ENCODE data around the gene PIGV. TPM values are rescaled to one million over a fixed set of nuclear protein-coding genes. Genes with fewer than 3 reads are reported as not detected.

The PIGV gene
- 3.9 TPM for total RNA-seq
- long read RNA-seq, partial matches to known transcripts = 1 of 10 reads
- long read RNA-seq, other reads (novel, unspliced or antisense) = 5 of 10 reads

DNA sequence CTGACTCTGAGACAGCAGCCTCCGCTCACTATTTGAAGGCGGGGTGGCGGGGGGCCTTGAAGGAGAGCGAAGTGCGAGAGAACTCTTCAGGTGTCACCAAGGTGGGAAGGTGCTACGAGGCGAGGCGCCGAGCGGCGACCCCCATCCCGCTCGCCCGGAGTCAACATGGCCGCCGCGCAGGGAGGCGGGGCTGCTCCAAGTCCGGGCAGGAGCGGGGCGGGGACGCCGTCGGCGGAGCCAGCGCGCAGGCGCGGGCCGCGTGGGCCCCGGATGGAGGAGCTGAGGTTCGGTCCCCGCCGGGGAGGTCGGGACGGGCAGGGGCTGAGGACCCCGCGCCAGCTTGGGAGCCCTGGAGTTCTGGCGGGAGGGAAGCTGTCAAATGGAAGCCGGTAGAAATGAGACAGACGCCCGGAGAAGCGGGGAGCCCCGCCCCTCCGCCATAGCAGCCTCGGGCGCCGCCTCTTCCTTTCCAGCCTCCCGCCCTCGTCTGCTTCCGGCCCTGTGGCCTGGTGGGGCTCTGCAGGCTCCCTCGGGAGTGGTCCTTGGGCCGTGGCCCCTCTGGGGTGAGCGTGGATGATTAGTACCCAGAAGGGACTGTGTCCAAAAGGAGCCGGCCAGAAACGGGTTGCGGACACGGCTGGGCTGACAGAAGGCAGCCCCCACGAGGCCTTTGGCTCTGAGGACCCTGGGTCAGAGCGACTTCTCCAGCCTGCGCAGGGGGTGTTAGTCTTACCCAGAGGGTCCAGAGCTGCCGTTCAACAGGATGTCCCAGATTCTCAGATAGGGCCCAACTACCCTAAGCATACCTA, at the start of gene PIGV:
PIGV (plus strand) TSS at position 245 of the 809 bp plus-strand sequence. CDS start 2,866 bp downstream, outside the sequence.
- peak; percentile 93 for DNase-seq (ENCODE audit: low spot score)
- intact Hi-C loops (cut with DNase I) = loop anchor here (1.0 to 2.0 kb wide), 3 partner anchors 37 to 93 kb away; no protein-coding TSS in a partner anchor

DNA sequence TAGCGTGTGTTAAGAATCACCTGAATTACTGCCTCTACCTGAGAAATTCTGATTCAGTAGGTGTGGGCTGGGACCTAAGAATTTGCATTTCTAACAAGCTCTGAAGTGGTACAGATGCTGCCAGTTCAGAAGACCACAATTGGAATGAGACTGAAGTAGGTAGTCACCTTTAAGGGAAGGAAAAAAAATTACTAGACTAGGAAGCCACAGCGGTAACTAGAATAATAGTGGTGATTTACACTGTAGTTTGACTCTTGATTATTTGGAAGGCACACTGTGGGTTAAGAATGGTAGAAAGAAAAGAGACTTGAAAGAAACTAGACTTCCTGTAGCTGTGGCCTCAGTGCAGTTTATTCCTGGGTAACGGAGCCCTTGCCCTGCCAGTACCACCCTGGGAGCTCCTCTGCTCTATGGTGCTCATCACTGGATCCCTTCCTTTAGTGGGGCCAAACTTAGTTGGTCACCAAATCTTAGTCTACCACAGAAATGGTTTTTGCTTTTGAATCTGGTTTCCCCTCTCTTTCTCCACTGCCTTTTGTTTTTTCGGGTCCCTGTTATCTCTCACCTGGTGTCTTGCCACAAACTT, 48.3 kb upstream of the PIGV start:
- DNase-seq (ENCODE audit: low spot score) = no peak
- intact Hi-C loops (cut with DNase I) = no loop called here

DNA sequence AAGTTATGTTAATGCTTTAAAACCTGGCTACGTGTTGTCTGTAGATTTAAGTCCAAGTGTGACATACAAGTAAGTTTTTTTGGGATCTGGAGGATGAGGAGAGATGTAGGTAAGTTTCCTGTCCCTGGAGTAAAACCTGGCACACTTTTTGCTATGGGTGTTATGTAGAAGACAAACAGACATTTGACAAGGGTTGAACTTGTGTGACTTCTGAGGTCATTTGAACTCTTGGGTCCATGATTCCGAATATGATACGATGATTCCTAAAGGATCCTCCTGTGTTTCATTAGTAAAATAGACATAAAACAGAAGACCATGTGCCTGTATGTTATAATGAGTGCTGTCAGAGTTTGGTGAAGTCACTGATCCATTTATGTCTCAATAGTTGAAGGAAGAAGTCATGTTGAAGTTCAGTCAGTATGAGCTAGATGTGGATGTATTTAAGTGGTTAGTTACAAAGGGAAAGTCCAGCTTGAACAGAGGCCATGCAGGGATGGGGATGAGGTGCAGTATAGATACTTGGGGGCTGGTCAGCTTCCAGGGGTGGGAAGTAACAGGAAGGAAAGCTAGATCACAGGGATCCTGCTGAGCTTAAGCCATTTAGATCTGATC, 47.6 kb upstream of the PIGV start:
- intact Hi-C loops (cut with DNase I) = loop anchor here (5.0 kb wide), 2 partner anchors 42 to 48 kb away; no protein-coding TSS in a partner anchor
- no peak for DNase-seq (ENCODE audit: low spot score)

DNA sequence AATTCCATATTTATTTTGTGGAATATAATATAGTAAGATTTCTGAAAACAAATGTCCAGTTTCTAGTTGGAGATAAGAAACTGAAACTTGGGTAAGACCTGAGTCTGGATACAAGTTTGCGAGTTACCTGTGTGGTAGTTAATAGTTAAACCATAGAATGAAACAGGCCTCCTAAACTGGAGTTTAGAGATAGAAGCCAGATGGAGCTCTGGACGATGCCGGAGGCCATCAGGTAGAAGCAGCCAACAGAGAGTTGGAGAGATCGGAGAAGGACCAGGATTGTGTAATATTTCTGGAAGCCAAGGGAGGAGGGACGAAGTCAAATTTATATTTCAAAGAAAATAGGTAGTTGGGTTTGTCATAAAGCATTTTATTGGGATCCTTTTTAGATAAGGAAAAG, 46.8 kb upstream of the PIGV start:
- no peak for DNase-seq (ENCODE audit: low spot score)
- intact Hi-C loops (cut with DNase I) = loop anchor here (5.0 kb wide), 2 partner anchors 41 to 49 kb away; no protein-coding TSS in a partner anchor

DNA sequence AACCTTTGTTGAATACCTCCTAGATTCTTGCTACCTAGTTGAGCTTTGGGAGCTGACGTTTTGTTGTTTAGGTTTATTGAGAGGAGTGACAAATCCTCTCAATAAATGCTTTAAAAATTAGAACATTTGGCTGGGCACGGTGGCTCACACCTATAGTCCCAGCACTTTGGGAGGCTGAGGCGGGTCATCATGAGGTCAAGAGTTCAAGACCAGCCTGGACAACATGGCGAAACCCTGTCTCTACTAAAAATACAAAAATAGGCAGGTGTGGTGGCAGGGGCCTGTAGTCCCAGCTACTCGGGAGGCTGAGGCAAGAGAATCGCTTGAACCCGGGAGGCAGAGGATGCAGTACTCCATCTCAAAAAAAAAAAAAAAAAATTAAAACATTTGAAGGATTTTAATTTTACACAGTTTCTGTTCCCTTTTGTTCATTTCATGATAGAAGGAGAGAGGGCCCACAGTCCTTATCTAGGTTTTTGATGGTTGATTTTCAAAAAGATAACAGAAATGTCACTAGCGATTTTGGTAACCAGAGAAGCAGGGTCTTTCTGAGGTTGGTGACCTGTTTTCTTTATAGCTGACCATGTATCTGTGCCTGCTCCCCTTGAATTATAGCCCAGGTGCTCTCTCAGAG, 44.2 kb upstream of the PIGV start:
- no peak for DNase-seq (ENCODE audit: low spot score)
- intact Hi-C loops (cut with DNase I) = loop anchor here (2.0 to 5.0 kb wide), 3 partner anchors 21 to 51 kb away; no protein-coding TSS in a partner anchor

- intact Hi-C loops (cut with DNase I) = loop anchor here (2.0 to 5.0 kb wide), 3 partner anchors 22 to 52 kb away; no protein-coding TSS in a partner anchor
- DNase-seq (ENCODE audit: low spot score) = peak; percentile 91
Observed at GRCh38 chr1:26744075-26744959, 43.4 kb upstream of the PIGV start.

GRCh38 chr1:26745191-26745590, 42.6 kb upstream of the PIGV start:
- DNase-seq (ENCODE audit: low spot score) = no peak
- intact Hi-C loops (cut with DNase I) = loop anchor here (2.0 kb wide), 1 partner anchor 22 kb away; no protein-coding TSS in a partner anchor

DNA sequence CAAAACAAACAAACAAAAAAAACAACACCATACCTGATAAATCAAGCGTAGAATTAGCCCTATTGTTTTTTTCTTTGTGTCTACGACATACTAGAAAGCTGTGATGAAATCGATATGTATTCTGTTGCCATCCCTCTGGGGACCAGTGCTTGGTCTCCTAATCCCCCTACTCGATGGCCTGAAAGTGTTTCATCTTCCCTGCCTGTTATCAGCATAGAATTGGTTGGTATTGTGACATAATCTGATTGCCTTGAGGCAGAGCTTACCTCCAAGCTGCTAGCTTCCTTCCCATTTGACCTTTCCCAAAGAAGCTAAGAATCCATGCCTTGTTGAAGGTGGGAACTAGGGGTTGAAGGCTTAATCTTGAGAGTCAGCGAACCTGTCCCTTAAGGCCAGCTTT, 40.7 kb upstream of the PIGV start:
- DNase-seq (ENCODE audit: low spot score) = no peak

GRCh38 chr1:26748351-26748750, 39.4 kb upstream of the PIGV start:
- no peak for DNase-seq (ENCODE audit: low spot score)
- intact Hi-C loops (cut with DNase I) = no loop called here

More for the DNA sequence above, 40.7 kb upstream of the PIGV start:
- intact Hi-C loops (cut with DNase I) = no loop called here

DNA sequence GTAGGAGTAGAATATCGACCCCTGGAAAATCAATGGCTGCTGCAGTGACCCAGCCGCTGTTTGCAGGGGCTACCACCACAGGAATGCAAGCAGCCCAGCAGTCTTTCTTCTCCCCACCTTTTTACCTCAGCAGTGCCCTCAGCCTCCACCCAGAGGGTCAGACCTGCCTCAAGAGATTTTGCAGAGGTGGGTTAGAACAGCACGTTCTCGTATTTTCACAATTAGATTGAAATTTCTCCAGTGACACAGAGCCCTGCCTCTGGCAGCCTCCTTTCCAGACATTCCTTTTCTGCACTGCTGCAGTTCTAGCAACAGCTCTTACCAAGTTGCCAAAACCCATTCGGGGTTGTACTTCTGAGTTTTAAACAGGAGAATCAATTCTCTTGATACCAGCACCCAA, 38.3 kb upstream of the PIGV start:
- intact Hi-C loops (cut with DNase I) = no loop called here
- DNase-seq (ENCODE audit: low spot score) = no peak

DNA sequence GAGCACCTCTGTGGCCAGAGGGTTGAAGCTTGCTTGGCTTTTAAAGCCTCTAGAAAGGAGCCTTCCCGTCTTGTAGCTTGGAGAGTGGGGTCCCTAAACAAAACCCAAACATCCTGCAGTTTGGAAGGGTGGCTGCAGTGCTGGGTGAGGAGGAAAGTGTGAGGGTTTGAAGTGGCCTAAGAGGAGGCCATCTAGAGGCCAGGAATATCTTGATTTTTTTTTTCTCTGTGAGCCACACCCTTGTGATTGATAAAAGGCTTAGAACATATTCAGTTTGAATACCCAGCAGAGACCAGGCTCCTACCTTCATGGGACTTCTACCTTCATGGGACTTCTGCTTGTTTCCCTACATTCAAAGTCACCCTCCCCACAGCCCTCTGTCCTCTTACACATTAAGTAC, 37.3 kb upstream of the PIGV start:
- no peak for DNase-seq (ENCODE audit: low spot score)
- intact Hi-C loops (cut with DNase I) = loop anchor here (2.0 kb wide), 1 partner anchor 36 kb away; the partner anchor contains the start of gene PIGV

GRCh38 chr1:26752519-26752918, 35.2 kb upstream of the PIGV start:
- DNase-seq (ENCODE audit: low spot score) = no peak
- intact Hi-C loops (cut with DNase I) = loop anchor here (2.0 kb wide), 1 partner anchor 28 kb away; no protein-coding TSS in a partner anchor

DNA sequence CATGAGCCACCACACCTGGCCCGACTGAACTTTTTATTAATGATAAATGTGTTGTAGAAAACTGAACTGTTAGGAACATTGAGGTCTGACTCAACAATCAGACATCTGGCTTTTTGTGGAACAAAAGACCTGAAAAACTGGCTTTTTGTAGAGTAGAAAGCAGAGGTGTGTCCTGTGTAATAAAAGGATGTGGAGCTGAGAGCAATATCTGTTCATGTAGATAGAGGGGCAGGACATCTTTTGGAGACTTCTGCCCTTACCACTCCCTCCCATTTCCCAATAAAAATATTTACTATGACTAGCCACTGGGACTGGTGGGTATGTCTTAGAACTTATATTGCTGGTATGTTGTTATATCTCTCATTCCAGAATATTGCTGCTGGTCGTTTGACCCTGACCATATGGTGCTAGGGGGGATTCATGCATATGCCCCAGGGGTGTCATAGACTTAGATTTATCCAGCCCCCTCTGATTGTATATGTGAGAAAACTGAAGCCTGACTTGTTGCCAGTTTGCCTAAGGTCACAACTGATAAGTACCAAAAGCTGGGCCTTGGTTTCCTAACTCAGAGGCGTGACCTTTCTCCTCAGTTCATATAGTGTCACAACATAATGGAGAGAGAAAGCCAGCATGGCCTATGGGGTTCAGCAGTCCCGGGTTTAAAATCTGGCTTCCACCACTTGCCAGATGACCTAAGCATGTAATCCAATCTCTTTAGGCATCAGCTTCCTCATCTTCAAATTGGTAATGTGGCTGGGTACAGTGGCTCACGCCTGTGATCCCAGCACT, 33.5 kb upstream of the PIGV start:
- no peak for DNase-seq (ENCODE audit: low spot score)
- intact Hi-C loops (cut with DNase I) = no loop called here

GRCh38 chr1:26758358-26758757, 29.4 kb upstream of the PIGV start:
- no peak for DNase-seq (ENCODE audit: low spot score)
- intact Hi-C loops (cut with DNase I) = no loop called here

DNA sequence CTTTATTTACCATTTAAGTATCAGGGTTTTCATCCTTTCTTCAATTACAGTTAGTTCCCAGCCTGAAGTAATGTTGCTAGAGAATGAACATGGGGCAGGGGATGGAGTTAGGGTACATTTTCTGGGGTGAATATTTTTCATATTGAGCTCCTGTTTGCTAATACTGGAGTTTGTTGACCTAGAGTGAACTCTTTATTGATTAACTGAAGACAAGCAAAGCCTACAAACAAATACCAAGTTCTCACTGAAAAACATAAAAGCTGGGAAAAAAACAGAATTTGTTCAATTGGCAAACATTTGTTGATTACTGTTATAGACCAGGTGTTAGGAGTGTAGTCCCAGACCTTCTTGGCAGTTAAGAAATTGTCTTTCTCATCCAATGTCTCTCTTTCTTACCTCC, 28.2 kb upstream of the PIGV start:
- no peak for DNase-seq (ENCODE audit: low spot score)
- intact Hi-C loops (cut with DNase I) = no loop called here

GRCh38 chr1:26761217-26761616, 26.5 kb upstream of the PIGV start:
- DNase-seq (ENCODE audit: low spot score) = no peak
- intact Hi-C loops (cut with DNase I) = no loop called here

DNA sequence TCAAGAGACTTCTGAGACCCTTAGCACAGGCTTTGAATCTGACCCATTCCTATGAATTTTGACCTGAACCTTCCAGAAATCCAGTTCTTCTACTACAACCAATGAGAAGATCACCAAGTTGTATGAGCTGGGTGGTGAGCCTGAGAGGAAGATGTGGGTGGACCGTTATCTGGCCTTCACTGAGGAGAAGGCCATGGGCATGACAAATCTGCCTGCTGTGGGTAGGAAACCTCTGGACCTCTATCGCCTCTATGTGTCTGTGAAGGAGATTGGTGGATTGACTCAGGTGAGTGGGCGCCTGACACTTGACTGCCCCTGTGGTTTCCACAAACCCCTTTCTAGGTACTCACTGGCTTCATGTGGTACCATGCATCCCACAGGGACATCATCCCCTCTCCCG, 20.0 kb upstream of the PIGV start:
- intact Hi-C loops (cut with DNase I) = no loop called here

DNA sequence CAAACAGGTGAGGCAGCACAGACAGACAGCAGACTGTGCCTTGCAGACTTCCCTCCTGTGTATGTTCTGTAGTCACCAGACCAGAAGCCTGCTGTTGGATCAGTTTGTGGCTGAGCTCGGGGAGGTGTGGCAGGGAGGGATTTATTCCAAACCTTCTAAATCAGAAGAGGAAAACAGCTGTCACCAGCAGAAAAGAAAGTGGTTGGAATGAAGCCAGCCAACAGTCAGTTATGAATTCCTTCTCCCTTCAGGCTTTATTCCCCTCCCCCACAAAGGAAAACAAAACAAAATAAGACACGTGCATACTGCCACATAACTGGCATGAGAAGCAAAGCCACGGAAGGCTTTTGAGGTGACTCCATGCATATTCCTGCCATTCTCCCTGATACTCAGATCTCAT, 19.0 kb upstream of the PIGV start:
- intact Hi-C loops (cut with DNase I) = no loop called here
- no peak for DNase-seq (ENCODE audit: low spot score)

More for the DNA sequence above, 20.0 kb upstream of the PIGV start:
- no peak for DNase-seq (ENCODE audit: low spot score)
